SIG-M5 treated with dmso at 0.1 percent for 504 hours (cell line): ENCODE data around the gene ENTPD8.
"Not testable (repeated sequence)": the region's sequence is repeated elsewhere in the genome, so short reads cannot be mapped to it uniquely, and the experiment has no call there.

Source experiments
- DNase-seq: peaks from one replicate; lab custom pipeline; 2025; ENCODE audit not compliant: unreplicated experiment; lab: John Stamatoyannopoulos, UW

Gene ENTPD8

GRCh38 chr9:137476856-137477255, 35.7 kb upstream of the ENTPD8 start:
- DNase-seq = no peak

GRCh38 chr9:137475666-137476065, 34.5 kb upstream of the ENTPD8 start:
- DNase-seq = no peak

DNA sequence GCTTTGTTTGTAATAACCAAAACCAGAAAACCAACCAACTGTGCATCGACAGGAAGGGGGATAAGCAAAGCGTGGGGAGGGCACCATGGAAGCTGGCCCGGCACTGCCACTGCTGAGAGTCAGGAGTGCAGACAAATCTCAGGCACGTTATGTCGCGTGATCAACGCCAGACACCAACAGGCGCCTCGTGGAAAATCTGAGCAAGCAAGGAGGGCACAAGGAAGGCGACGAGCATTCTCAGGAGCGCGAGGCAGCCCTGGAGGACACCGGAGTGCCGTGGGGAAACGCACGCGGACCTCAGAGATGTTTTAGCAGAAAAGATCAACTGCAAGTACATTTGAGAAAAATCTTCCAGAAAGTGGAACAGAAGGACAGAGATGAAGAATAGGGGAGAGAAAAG, 33.1 kb upstream of the ENTPD8 start:
- no peak for DNase-seq

- no peak for DNase-seq
These were observed 29.6 kb upstream of the ENTPD8 start for GRCh38 chr9:137470785-137471184.

- DNase-seq = no peak
These were observed 26.7 kb upstream of the ENTPD8 start for GRCh38 chr9:137467896-137468295.

DNA sequence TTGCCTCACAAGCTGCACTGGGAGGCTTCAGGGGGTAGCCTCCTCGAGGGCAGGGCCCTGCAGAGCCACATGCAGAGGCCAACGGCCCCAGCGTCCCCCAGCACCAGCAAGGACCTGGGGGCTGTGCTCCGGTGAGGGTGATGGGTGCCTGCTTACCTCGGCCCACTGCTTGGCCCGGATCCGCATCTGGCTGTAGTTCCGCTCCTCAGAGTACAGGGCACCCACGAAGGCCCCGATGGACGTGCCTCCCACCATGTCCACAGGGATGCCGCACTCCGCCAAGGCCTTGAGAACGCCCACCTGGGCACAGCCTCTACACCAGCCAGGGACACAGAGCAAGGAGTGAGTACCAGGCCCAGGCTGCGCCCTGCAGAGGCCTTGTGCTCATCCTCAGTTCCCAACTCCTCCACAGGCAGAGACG, 26.0 kb upstream of the ENTPD8 start:
- no peak for DNase-seq

DNA sequence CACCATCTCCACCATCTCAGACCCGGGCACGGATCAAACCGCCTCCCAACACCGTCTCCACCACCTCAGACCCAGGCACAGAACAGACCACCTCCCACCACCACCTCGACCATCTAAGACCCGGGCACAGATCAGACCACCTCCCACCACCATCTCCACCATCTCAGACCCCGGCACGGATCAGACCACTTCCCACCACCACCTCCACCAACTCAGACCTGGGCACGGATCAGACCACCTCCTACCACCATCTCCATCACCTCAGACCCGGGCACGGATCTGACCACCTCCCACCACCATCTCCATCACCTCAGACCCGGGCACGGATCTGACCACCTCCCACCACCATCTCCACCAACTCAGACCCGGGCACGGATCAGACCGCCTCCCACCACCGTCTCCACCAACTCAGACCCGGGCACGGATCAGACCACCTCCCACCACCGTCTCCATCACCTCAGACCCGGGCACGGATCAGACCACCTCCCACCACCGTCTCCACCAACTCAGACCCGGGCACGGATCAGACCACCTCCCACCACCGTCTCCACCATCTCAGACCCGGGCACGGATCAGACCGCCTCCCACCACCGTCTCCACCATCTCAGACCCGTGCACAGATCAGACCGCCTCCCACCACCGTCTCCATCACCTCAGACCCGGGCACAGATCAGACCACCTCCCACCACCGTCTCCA, 25.4 kb upstream of the ENTPD8 start:
- DNase-seq = not testable (repeated sequence)

GRCh38 chr9:137465720-137466388, 24.7 kb upstream of the ENTPD8 start:
- no peak for DNase-seq

- DNase-seq = no peak
These were observed 24.0 kb upstream of the ENTPD8 start for GRCh38 chr9:137465000-137465719.

- no peak for DNase-seq
These were observed 23.3 kb upstream of the ENTPD8 start for GRCh38 chr9:137464291-137464999.

GRCh38 chr9:137463931-137464290, 22.8 kb upstream of the ENTPD8 start:
- DNase-seq = no peak

- DNase-seq = no peak
These were observed 22.1 kb upstream of the ENTPD8 start for GRCh38 chr9:137462986-137463930.

GRCh38 chr9:137462396-137462985, 21.3 kb upstream of the ENTPD8 start:
- DNase-seq = no peak

DNA sequence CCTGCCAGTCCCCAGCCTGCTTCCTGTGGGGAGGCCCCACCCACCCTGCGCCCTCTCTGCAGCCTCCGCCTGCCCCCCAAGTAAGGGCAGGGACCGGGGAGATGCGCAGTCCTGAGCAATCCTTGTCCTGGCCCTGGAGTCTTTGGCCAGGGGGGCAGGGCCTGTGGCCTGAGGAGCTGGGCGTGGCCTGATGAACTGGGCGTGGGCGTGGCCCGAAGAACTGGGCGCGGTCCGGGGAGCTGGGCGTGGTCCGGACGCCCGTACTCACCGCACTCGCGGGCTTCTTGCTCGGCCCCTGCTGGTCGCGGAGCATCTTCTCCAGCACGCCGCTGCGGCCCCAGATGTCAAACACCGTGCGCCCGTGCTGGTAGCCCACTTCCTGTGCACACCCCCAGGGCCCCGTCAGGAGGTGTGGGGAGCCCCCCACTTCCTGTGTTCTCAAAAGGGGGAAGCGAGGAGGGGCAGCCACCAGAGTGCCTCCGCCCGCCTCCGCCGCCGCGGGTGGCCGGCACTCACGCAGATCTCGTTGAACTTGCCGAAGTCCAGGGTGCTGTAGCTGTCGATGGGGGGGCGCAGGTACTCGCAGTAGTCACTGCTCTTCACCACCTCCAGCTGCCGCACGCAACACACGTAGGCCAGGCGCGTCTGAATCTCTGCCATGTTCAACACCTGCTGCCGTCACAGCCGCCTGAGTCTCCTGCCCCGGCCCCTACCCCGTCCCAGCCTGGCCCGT, 20.7 kb upstream of the ENTPD8 start:
- peak; percentile 68 for DNase-seq

GRCh38 chr9:137461316-137461662, 20.1 kb upstream of the ENTPD8 start:
- no peak for DNase-seq

DNA sequence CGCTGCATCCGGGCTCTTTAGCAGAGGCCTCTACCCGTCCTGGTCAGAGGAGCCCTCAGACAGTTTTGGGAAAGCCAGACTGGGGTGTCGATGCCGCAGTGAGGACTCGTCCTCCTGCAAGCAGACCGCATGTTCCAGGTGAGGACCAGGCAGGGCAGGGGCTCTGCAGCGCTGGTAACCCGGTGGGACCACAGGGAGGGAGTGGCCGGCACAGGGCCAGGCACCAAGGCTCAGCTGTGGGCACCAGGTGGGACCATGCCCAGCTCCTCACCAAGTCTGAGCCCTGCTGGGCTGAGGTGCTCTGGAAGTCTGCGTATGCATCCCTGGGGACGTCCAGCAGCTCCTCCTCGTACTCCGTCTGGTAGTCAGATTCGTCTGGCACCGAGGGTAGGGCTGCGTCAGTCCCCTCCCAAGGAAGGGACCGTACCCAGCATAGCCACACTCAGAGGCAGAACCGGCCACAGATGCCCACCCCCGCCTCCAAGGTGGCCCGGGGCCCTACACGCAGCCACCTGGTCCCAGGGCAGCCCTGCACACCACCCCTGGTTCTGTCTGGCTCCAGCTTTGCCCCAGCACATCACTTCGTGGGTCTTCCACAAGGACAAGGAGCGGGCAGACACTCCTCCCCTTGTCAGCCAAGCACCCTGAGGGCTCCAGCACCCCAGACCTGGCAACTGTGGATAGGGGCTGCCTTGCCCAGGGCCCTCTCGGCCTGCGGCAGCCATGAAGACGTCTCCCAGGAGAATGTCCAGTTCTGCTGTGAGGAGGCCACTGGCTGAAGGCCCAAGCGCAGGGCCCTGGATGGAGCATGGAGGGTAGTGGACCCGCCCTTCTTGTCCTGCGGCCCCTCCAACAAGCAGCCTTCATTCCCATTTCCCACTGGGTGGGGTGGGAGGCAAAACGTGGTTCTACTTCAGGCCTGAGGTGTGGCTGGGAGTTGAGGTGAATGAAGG, 19.5 kb upstream of the ENTPD8 start:
- DNase-seq = no peak

DNA sequence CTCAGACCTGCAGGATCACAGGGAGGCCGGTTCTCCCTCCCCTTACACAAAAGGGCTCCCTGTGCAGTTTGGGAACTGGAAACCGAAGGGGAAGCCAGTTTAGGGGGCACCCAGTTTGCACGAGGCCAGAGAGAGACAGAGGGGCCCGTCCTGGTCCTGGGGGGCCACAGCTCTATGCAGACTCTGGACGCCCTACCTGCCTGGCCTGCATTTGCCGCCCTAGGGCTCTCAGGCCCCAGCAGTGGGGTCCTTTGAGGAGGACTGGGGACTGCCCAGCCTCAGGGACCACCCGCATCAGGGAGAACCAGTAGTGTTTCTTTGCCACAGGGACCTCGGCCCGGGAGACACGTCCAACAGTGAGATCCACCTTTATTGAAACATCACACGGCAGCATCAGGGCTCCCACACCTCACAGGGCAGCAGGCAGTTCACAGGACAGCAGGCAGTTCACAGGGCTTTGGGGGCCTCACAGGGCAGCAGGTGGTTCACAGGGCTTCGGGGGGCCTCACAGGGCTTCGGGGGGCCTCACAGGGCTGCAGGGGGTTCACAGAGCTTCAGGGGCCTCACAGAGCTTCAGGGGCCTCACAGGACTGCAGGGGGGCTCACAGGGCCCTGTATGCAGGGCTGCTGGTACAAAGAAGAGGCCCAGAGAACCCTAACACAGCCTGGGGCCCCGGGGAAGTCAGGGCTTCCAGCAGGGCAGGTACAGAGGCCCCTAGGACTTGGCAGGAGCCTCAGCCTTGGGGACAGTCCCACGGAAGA, 18.6 kb upstream of the ENTPD8 start:
- no peak for DNase-seq

- peak; percentile 81 for DNase-seq
These were observed 18.0 kb upstream of the ENTPD8 start, which contains the start of gene NSMF for GRCh38 chr9:137459152-137459600. TSS of gene NSMF (minus strand) at chr9:137459334. CDS start at chr9:137459102, 232 bp downstream.
